NCI-H82 treated with DMSO at 0.1 percent for 48 hours (cell line): ENCODE data around the gene PLPPR1.

Source experiments
- DNase-seq: peaks from one replicate; lab custom pipeline; 2025; ENCODE audit not compliant: unreplicated experiment; lab: John Stamatoyannopoulos, UW

Gene PLPPR1

GRCh38 chr9:101047848-101048397 is 19.4 kb downstream of the PLPPR1 start:
- DNase-seq: no peak

DNA sequence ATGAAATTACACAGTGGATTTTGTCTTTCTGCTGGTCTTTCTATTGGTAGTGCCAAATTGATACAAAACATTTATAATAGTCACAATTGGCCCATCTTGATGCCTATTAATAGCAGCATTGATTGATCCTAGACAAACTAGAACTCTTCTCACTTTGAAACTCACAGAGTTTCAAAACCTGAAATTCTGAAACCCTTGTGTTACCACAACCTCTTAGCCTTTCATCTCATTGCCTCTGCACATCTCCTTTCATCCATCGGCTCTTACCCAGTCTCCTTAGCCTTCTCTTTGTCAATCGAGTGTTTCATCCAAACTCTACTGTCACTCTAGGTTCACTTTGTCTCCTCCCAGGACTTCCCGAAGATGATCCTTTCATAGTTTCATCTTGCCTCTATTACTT is 22.1 kb downstream of the PLPPR1 start:
- DNase-seq: no peak

GRCh38 chr9:101054657-101055056 is 26.1 kb downstream of the PLPPR1 start:
- no peak for DNase-seq

GRCh38 chr9:101055516-101055915 is 27.0 kb downstream of the PLPPR1 start:
- DNase-seq: peak; percentile 80

GRCh38 chr9:101062686-101063085 is 34.2 kb downstream of the PLPPR1 start:
- DNase-seq: no peak

DNA sequence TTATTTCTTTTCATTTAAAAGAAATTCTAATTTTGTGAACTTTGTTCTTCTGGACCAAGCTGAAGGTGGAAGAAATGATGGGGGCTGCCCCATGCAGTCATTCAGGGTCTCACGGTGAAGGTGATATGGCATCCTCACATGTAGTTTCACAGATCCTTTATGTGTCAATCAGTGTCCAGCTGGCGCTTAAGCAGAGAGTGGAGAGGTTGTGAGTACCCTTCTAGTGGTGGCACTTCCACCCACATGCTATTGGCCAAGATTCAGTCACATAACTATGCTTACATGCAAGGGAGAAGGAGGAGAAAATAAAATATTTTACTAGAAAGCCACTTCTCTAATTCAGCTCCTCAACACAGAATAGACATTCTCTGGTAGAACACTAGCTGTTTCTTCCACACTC is 34.7 kb downstream of the PLPPR1 start:
- DNase-seq: no peak

GRCh38 chr9:101064206-101064605 is 35.7 kb downstream of the PLPPR1 start:
- no peak for DNase-seq

- no peak for DNase-seq
Measured at GRCh38 chr9:101065930-101066329, 37.4 kb downstream of the PLPPR1 start.

- no peak for DNase-seq
Measured at GRCh38 chr9:101068696-101069095, 40.2 kb downstream of the PLPPR1 start.

- no peak for DNase-seq
Measured at GRCh38 chr9:101072259-101072658, 43.7 kb downstream of the PLPPR1 start.

- no peak for DNase-seq
Measured at GRCh38 chr9:101073122-101073521, 44.6 kb downstream of the PLPPR1 start.

DNA sequence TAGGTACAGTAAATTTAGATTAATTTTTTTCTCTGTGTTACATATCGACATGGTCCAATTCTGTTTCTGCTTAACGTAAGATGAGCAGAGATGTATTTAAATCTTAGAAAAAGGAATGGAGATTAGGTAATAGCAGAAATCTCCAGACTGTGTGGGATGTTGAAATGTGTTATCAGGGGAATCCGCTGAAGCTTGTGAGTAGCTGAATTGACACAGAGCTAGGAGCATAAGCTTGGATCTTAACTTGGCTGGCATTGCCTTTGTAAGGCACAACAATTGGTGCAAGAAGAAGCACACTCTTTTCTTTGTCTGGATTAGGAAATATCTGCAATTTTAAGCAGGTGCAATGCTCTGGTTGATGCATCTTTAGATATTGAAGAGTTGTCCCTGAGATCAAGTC is 53.1 kb downstream of the PLPPR1 start:
- no peak for DNase-seq

DNA sequence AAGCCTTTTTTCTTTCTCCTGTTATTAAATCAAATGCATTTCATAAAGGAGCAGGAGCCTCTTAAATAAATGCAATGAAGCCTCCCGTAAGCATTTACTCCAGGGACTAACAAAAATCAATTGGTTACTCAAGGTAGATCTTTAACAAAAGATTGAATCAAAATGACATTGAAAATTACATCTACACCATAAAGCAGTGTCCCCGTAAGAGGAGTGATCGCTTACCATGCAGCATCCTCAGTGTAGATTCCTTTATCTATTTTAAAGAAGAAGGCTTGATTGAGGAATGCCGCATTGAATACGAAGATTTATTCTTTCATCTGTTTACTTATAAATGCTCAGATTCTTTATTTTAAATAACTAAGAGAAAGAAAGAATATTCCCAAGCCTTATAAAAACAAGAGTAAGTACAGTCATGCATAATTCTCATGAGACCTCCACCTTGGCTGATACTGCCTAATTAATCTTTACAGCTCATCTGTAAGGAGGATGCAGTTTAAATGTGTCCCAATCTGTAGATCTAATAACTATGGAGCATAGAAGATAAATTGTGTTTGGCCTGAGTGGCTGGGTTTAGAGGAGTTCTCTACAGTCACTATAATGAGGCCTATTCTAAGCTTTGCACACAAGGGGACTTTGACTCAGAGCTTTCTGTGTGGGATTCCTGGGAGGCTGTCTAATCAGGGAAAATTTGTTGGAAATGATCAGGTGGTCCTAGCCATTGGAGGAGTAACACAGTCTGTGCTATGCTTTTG is 55.1 kb downstream of the PLPPR1 start:
- no peak for DNase-seq

GRCh38 chr9:101087426-101087825 is 58.9 kb downstream of the PLPPR1 start:
- DNase-seq: no peak

DNA sequence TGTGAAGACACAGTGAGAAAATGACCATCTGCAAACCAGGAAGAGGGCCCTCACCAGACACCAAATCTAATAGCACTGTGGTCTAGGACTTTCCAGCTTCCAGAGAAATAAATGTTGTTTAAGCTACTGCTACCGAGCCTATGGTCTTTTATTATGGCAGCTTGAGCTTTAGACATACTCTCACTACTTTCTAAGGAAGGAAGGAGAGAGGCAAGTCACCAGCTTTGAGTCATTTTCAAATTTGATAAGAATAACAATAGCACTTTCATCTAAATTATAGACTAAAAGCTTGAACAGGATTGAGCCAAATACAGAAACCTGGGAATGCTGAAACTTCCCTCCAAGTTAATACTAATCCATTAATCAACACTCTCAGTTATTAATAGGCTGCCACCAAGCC is 64.4 kb downstream of the PLPPR1 start:
- DNase-seq: no peak

GRCh38 chr9:101093620-101094019 is 65.1 kb downstream of the PLPPR1 start:
- no peak for DNase-seq

DNA sequence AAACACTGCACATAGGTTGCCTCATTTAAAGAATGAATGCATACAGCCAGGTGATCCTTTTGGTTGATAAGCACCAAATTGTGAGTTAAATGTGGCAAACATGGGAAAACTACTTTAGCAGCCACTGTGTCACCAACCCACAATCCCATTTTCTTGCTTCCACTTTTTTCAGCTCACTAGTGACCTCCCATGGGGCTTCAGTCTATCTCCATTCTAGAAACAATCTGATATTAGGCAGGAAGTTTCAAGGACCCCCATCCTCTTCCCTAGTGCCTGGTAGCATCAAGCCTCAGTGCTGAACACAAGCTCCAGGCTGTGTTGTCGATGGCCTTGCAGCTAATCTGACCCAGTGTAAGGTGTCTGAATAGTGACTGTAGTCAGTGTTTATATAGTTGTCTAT is 66.2 kb downstream of the PLPPR1 start:
- no peak for DNase-seq

GRCh38 chr9:101097210-101097609 is 68.7 kb downstream of the PLPPR1 start:
- no peak for DNase-seq

GRCh38 chr9:101098392-101098791 is 69.9 kb downstream of the PLPPR1 start:
- DNase-seq: no peak

DNA sequence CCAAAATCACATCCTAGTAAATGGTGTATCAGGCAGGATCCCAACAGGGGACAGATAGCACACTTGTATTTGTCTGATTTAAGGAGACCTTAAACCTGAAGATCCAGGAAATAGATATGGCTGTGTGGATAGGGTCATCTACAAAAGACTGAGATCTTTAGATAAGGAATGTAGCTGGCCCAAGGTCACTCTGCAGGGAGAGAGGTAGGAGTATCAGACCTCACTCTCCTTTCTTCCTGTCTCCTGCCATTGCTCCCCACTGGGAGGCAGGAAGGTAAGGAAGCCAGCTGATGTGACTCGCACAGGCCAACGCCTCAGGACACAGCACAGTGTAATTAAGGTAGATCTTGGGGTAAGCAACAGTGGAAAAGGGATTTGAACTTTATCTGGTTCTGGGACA is 85.8 kb downstream of the PLPPR1 start:
- no peak for DNase-seq

GRCh38 chr9:101115102-101115501 is 86.6 kb downstream of the PLPPR1 start:
- DNase-seq: no peak

- DNase-seq: no peak
Measured at GRCh38 chr9:101117161-101117560, 88.6 kb downstream of the PLPPR1 start.
